HEK293 (cell line): ENCODE data around the gene STAB2.

Source experiments
- TF ChIP-seq, protein P1 (sequence below): fragments of 450-650 bp; formaldehyde crosslinking; IDR thresholded peaks from 2 replicates; pipeline ENCODE4 v1.5.1; 2016; ENCODE audit warnings: missing biosample characterization, missing genetic modification characterization
- TF ChIP-seq, protein P2 (sequence below): fragments of 450-650 bp; formaldehyde crosslinking; IDR thresholded peaks from 2 replicates; pipeline ENCODE4 v1.5.1; 2016; ENCODE audit warnings: missing biosample characterization, missing genetic modification characterization

DNA sequence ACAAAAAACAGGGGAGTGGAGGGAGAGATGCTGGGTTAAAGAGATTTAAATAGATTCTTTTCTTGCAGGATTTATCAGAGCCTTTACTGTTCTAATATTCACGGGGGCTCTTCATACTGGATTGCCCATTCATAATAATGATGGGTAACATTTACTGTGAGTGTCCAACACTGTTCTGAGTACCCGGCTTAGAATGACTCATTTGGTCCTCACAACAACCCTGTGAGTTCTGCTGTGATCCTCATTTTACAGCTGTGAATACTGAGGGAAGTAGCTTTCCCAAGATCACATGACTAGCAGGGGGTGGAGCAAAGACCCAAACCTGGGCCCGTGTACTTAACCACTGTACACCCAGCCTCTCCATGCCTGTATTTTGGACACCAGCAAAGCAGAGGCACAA, 140.6 kb downstream of the STAB2 start:
- TF ChIP-seq, protein P1, sequence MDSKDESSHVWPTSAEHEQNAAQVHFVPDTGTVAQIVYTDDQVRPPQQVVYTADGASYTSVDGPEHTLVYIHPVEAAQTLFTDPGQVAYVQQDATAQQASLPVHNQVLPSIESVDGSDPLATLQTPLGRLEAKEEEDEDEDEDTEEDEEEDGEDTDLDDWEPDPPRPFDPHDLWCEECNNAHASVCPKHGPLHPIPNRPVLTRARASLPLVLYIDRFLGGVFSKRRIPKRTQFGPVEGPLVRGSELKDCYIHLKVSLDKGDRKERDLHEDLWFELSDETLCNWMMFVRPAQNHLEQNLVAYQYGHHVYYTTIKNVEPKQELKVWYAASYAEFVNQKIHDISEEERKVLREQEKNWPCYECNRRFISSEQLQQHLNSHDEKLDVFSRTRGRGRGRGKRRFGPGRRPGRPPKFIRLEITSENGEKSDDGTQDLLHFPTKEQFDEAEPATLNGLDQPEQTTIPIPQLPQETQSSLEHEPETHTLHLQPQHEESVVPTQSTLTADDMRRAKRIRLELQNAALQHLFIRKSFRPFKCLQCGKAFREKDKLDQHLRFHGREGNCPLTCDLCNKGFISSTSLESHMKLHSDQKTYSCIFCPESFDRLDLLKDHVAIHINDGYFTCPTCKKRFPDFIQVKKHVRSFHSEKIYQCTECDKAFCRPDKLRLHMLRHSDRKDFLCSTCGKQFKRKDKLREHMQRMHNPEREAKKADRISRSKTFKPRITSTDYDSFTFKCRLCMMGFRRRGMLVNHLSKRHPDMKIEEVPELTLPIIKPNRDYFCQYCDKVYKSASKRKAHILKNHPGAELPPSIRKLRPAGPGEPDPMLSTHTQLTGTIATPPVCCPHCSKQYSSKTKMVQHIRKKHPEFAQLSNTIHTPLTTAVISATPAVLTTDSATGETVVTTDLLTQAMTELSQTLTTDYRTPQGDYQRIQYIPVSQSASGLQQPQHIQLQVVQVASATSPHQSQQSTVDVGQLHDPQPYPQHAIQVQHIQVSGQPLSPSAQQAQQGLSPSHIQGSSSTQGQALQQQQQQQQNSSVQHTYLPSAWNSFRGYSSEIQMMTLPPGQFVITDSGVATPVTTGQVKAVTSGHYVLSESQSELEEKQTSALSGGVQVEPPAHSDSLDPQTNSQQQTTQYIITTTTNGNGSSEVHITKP (tag by site-specific recombination), result no peak
- TF ChIP-seq, protein P2, sequence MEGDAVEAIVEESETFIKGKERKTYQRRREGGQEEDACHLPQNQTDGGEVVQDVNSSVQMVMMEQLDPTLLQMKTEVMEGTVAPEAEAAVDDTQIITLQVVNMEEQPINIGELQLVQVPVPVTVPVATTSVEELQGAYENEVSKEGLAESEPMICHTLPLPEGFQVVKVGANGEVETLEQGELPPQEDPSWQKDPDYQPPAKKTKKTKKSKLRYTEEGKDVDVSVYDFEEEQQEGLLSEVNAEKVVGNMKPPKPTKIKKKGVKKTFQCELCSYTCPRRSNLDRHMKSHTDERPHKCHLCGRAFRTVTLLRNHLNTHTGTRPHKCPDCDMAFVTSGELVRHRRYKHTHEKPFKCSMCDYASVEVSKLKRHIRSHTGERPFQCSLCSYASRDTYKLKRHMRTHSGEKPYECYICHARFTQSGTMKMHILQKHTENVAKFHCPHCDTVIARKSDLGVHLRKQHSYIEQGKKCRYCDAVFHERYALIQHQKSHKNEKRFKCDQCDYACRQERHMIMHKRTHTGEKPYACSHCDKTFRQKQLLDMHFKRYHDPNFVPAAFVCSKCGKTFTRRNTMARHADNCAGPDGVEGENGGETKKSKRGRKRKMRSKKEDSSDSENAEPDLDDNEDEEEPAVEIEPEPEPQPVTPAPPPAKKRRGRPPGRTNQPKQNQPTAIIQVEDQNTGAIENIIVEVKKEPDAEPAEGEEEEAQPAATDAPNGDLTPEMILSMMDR, result no peak
